Stimulated activated CD8-positive, alpha-beta memory T cell treated with anti-CD3 and anti-CD28 coated beads, Interleukin-12 subunit alpha, Interleukin-12 subunit beta, amount 100 ng/mL, for 1 hour (primary cell): ENCODE measurements around the gene DGKK.

Experiments used
- DNase-seq: peaks from one replicate; pipeline ENCODE4 v3.0.0-alpha.2; 2020; ENCODE audit warnings: low read depth

DGKK gene

GRCh38 chrX:50470103-50471031 lies at the start of gene DGKK:
Gene DGKK, minus strand, starts transcription at chrX:50470825. Its CDS starts 147 bp downstream, at chrX:50470678.
- no peak for DNase-seq

GRCh38 chrX:50514811-50515210 lies 44.2 kb upstream of the DGKK start:
- DNase-seq = no peak

GRCh38 chrX:50497114-50497513 lies 26.5 kb upstream of the DGKK start:
- no peak for DNase-seq

GRCh38 chrX:50495616-50496015 lies 25.0 kb upstream of the DGKK start:
- no peak for DNase-seq

- DNase-seq = no peak
Measured at GRCh38 chrX:50492720-50493119, 22.1 kb upstream of the DGKK start.

- DNase-seq = no peak
Measured at GRCh38 chrX:50484662-50485061, 14.0 kb upstream of the DGKK start.

- DNase-seq = no peak
Measured at GRCh38 chrX:50483283-50483682, 12.7 kb upstream of the DGKK start.

- no peak for DNase-seq
Measured at GRCh38 chrX:50475208-50475607, 4.6 kb upstream of the DGKK start.

- no peak for DNase-seq
Measured at GRCh38 chrX:50471390-50471789, 765 bp upstream of the DGKK start.

- no peak for DNase-seq
Measured at GRCh38 chrX:50469206-50469605, 1.4 kb downstream of the DGKK start.

GRCh38 chrX:50459615-50460014 lies 11.0 kb downstream of the DGKK start:
- DNase-seq = no peak

- DNase-seq = no peak
Measured at GRCh38 chrX:50458483-50458882, 12.1 kb downstream of the DGKK start.

- no peak for DNase-seq
Measured at GRCh38 chrX:50456712-50457484, 13.7 kb downstream of the DGKK start.

GRCh38 chrX:50452782-50453181 lies 17.8 kb downstream of the DGKK start:
- no peak for DNase-seq

- no peak for DNase-seq
Measured at GRCh38 chrX:50450324-50450723, 20.3 kb downstream of the DGKK start.

GRCh38 chrX:50448565-50448964 lies 22.1 kb downstream of the DGKK start:
- DNase-seq = no peak

- DNase-seq = no peak
Measured at GRCh38 chrX:50447535-50447934, 23.1 kb downstream of the DGKK start.

- DNase-seq = no peak
Measured at GRCh38 chrX:50442426-50443116, 28.1 kb downstream of the DGKK start.

- no peak for DNase-seq
Measured at GRCh38 chrX:50436797-50437196, 33.8 kb downstream of the DGKK start.

GRCh38 chrX:50432829-50433289 lies 37.8 kb downstream of the DGKK start:
- DNase-seq = no peak

GRCh38 chrX:50431623-50432022 lies 39.0 kb downstream of the DGKK start:
- DNase-seq = no peak

GRCh38 chrX:50430917-50431575 lies 39.6 kb downstream of the DGKK start:
- DNase-seq = no peak
